ENCODE results near the gene SPRYD3. TPM values are rescaled to one million over a fixed set of nuclear protein-coding genes. Genes with fewer than 3 reads are reported as not detected.
"Not testable (repeated sequence)": the region's sequence is repeated elsewhere in the genome, so short reads cannot be mapped to it uniquely, and the experiment has no call there.

The SPRYD3 gene
- total RNA-seq, 1 experiment from 2014 or later = 8.2 TPM

DNA sequence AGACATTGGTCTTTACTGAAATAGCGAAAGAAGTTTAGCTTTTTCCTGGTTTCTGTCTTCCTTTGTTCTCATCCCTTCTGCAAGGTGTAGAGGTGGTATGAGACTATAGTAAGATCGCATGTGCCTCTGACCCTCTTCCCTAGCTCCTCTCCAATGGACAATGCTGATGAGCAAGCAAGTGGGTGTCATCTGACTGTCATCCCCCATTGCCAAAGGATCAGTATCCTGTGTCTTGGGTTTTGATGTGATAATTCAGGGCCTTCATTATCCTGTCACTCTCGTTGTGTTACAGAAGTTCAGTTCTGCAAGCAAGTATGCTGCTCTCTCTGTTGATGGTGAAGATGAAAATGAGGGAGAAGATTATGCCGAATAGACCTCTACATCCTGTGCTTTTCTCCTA, 39.3 kb downstream of the SPRYD3 start:
- H3K36me3 ChIP-seq (ENCODE audit: control insufficient read depth, insufficient read depth, low read length) = peaks cover 11% of the 10 kb centered on the region
- no TSS peak for BruUV-seq (replicated peaks)
- no peaks in the 10 kb centered on the region for H3K9me3 ChIP-seq
- H3K27me3 Mint-ChIP-seq (ENCODE audit: insufficient read depth, unreplicated experiment) = no peaks in the 10 kb centered on the region
- peaks cover 98% of the 10 kb centered on the region for H3K36me3 Mint-ChIP-seq (ENCODE audit: insufficient read depth, unreplicated experiment)
- ChIA-PET POLR2A (no interaction called here), CTCF (no interaction called here)
- H3K4me3 Mint-ChIP-seq (ENCODE audit: unreplicated experiment) = no peak overlapping the region
- TF ChIP-seq CTCF (IDR thresholded peaks at IDR 0.05; ENCODE audit: insufficient read depth in 1 of 2, low read depth in 1 of 2, low read length in 1 of 2, severe bottlenecking in 1 of 2, unreplicated experiment in 1 of 2) = no peak
- no peaks in the 10 kb centered on the region for H3K27me3 ChIP-seq (replicated peaks; ENCODE audit: control insufficient read depth, insufficient read depth, low read length)
- no peak for DNase-seq
- H3K9me3 Mint-ChIP-seq (ENCODE audit: unreplicated experiment) = no peaks in the 10 kb centered on the region
- no peak overlapping the region for H3K27ac Mint-ChIP-seq (ENCODE audit: unreplicated experiment)
- intact Hi-C loops (cut with micrococcal nuclease; ENCODE audit: unreplicated experiment) = no loop called here
- peaks cover 8% of the 10 kb centered on the region for H3K4me1 ChIP-seq
- peaks cover 9% of the 10 kb centered on the region for H3K4me1 Mint-ChIP-seq (ENCODE audit: low read depth, unreplicated experiment)
- H3K4me3 ChIP-seq (ENCODE audit: low read depth, low read length) = no peak overlapping the region

- no TSS peak for BruUV-seq (replicated peaks)
- CTCF ChIA-PET = interaction anchor here (1.5 to 1.7 kb wide), 2 partner anchors 11 to 17 kb away, joined by 5 to 8 read pairs; no protein-coding TSS in a partner anchor
- peaks cover 11% of the 10 kb centered on the region for H3K36me3 ChIP-seq (ENCODE audit: control insufficient read depth, insufficient read depth, low read length)
- intact Hi-C loops (cut with micrococcal nuclease; ENCODE audit: unreplicated experiment) = no loop called here
- H3K36me3 Mint-ChIP-seq (ENCODE audit: insufficient read depth, unreplicated experiment) = peaks cover 98% of the 10 kb centered on the region
- no peak for TF ChIP-seq CTCF (IDR thresholded peaks at IDR 0.05; ENCODE audit: insufficient read depth in 1 of 2, low read depth in 1 of 2, low read length in 1 of 2, severe bottlenecking in 1 of 2, unreplicated experiment in 1 of 2)
- H3K4me1 ChIP-seq = no peaks in the 10 kb centered on the region
- H3K4me3 Mint-ChIP-seq (ENCODE audit: unreplicated experiment) = no peak overlapping the region
- POLR2A ChIA-PET = no interaction called here
- DNase-seq = no peak
- H3K9me3 Mint-ChIP-seq (ENCODE audit: unreplicated experiment) = no peaks in the 10 kb centered on the region
- no peak overlapping the region for H3K4me3 ChIP-seq (ENCODE audit: low read depth, low read length)
- no peaks in the 10 kb centered on the region for H3K9me3 ChIP-seq
- no peaks in the 10 kb centered on the region for H3K27me3 Mint-ChIP-seq (ENCODE audit: insufficient read depth, unreplicated experiment)
- no peak overlapping the region for H3K27ac Mint-ChIP-seq (ENCODE audit: unreplicated experiment)
- no peaks in the 10 kb centered on the region for H3K27me3 ChIP-seq (replicated peaks; ENCODE audit: control insufficient read depth, insufficient read depth, low read length)
- H3K4me1 Mint-ChIP-seq (ENCODE audit: low read depth, unreplicated experiment) = no peaks in the 10 kb centered on the region
Measured at GRCh38 chr12:53036802-53037201, 42.4 kb downstream of the SPRYD3 start.

DNA sequence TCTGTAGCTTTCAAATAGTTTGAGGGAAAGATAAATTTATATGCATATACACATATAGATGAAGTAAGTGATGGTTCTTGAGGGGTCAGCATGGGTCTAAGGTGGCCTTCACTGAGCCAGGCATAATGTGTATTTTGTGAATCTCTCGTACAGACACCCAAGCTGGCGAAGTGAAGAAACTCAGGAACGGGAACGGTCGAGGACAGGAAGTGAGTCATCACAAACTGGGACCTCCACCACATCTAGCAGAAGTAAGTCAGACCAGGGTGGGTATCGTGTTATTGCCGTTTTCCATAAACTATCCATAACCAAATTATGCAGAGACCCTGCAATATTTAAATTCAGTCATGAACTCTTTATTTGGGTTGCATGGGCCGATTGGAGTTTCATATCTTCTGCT, 44.7 kb downstream of the SPRYD3 start:
- Histone ChIP-seq H3K4me1 (no peaks in the 10 kb centered on the region), H3K4me3 (ENCODE audit: low read depth, low read length) (no peak overlapping the region), H3K27me3 (replicated peaks; ENCODE audit: control insufficient read depth, insufficient read depth, low read length) (no peaks in the 10 kb centered on the region), H3K36me3 (ENCODE audit: control insufficient read depth, insufficient read depth, low read length) (peaks cover 8% of the 10 kb centered on the region), H3K9me3 (no peaks in the 10 kb centered on the region)
- DNase-seq = no peak
- no peak for TF ChIP-seq CTCF (IDR thresholded peaks at IDR 0.05; ENCODE audit: insufficient read depth in 1 of 2, low read depth in 1 of 2, low read length in 1 of 2, severe bottlenecking in 1 of 2, unreplicated experiment in 1 of 2)
- Mint-ChIP-seq H3K27ac (ENCODE audit: unreplicated experiment) (no peak overlapping the region), H3K4me1 (ENCODE audit: low read depth, unreplicated experiment) (no peaks in the 10 kb centered on the region), H3K27me3 (ENCODE audit: insufficient read depth, unreplicated experiment) (no peaks in the 10 kb centered on the region), H3K4me3 (ENCODE audit: unreplicated experiment) (no peak overlapping the region), H3K9me3 (ENCODE audit: unreplicated experiment) (no peaks in the 10 kb centered on the region), H3K36me3 (ENCODE audit: insufficient read depth, unreplicated experiment) (peaks cover 96% of the 10 kb centered on the region)
- POLR2A ChIA-PET = no interaction called here
- CTCF ChIA-PET = no interaction called here
- no TSS peak for BruUV-seq (replicated peaks)
- intact Hi-C loops (cut with micrococcal nuclease; ENCODE audit: unreplicated experiment) = no loop called here

GRCh38 chr12:53033832-53034231, 45.4 kb downstream of the SPRYD3 start:
- H3K27me3 Mint-ChIP-seq (ENCODE audit: insufficient read depth, unreplicated experiment); H3K4me1 ChIP-seq; H3K4me3 Mint-ChIP-seq (ENCODE audit: unreplicated experiment); CTCF ChIA-PET; H3K9me3 Mint-ChIP-seq (ENCODE audit: unreplicated experiment); H3K4me3 ChIP-seq (ENCODE audit: low read depth, low read length); intact Hi-C loops (cut with micrococcal nuclease; ENCODE audit: unreplicated experiment); H3K27me3 ChIP-seq (replicated peaks; ENCODE audit: control insufficient read depth, insufficient read depth, low read length); H3K9me3 ChIP-seq; BruUV-seq (replicated peaks); H3K4me1 Mint-ChIP-seq (ENCODE audit: low read depth, unreplicated experiment); H3K36me3 ChIP-seq (ENCODE audit: control insufficient read depth, insufficient read depth, low read length); POLR2A ChIA-PET; H3K27ac Mint-ChIP-seq (ENCODE audit: unreplicated experiment); DNase-seq: not testable (repeated sequence)
- H3K36me3 Mint-ChIP-seq (ENCODE audit: insufficient read depth, unreplicated experiment) = peaks cover 94% of the 10 kb centered on the region

Measured in Caco-2 (cell line).